Right atrium auricular region (tissue), 2 donors: ENCODE measurements around the gene RASGRF2. TPM values are rescaled to one million over a fixed set of nuclear protein-coding genes. Genes with fewer than 3 reads are reported as not detected.

ENCODE experiments used
- DNase-seq: peaks from one replicate; pipeline ENCODE4 v3.0.0-alpha.2; 2019; ENCODE audit warnings: low spot score
- H3K27ac ChIP-seq, 2 donors: fragments of 200-600 bp; sonication (generic); 1 replicate in 1 of 2; 2 replicates in 1 of 2; pipeline ENCODE4 v1.5.1; 2016 to 2019
- H3K27me3 ChIP-seq, 2 donors: fragments of 200-600 bp; sonication (generic); one replicate each; pipeline versions ENCODE4 v1.5.1 to v1.6.0; 2017 to 2019
- H3K36me3 ChIP-seq: fragments of 200-600 bp; sonication (generic); one replicate; pipeline ENCODE4 v1.5.1; 2016
- H3K4me1 ChIP-seq, 2 donors: fragments of 200-600 bp; sonication (generic); one replicate each; pipeline versions ENCODE4 v1.5.1 to v1.6.0; 2017 to 2019
- H3K4me3 ChIP-seq, 2 donors: fragments of 200-600 bp; sonication (generic); 1 replicate in 1 of 2; 2 replicates in 1 of 2; pipeline ENCODE4 v1.5.1; 2017 to 2019; ENCODE audit warnings: mild to moderate bottlenecking in 1 of 2, moderate library complexity in 1 of 2
- H3K9me3 ChIP-seq, 2 donors: fragments of 200-600 bp; sonication (generic); one replicate each; pipeline ENCODE4 v1.5.1; 2019
- CTCF ChIP-seq, 2 donors: fragments of 200-600 bp; sonication (generic); IDR thresholded peaks; one replicate each; pipeline ENCODE4 v1.5.1; 2019; ENCODE audit warnings: antibody characterized with exemption in 2 of 2
- total RNA-seq, 2 donors: library from RNA; depleted of rRNA; stranded (reverse); fragments of >200 nt; gene quantifications; one replicate each; pipeline ENCODE4 v1.1.0, GENCODE V29; 2016

RASGRF2 gene
- total RNA-seq, 2 donors from 2014 or later, result 3.5 to 6.3 TPM

GRCh38 chr5:80955082-80955590, 5.0 kb upstream of the RASGRF2 start:
- H3K4me3 ChIP-seq, result no peak overlapping the region
- no peaks in the 10 kb centered on the region for H3K4me1 ChIP-seq
- H3K27me3 ChIP-seq, result peaks cover 0 to 4% of the 10 kb centered on the region in 2 donors
- no peaks in the 10 kb centered on the region for H3K36me3 ChIP-seq
- no peak for DNase-seq
- H3K9me3 ChIP-seq, result no peaks in the 10 kb centered on the region
- TF ChIP-seq CTCF (IDR thresholded peaks at IDR 0.05), result no peak
- no peak overlapping the region for H3K27ac ChIP-seq

GRCh38 chr5:80956272-80956671, 3.9 kb upstream of the RASGRF2 start:
- Histone ChIP-seq H3K4me1 (peaks cover 0 to 5% of the 10 kb centered on the region in 2 donors), H3K27ac (no peak overlapping the region), H3K36me3 (no peaks in the 10 kb centered on the region), H3K27me3 (peaks cover 0 to 4% of the 10 kb centered on the region in 2 donors), H3K9me3 (no peaks in the 10 kb centered on the region), H3K4me3 (peak overlapping the region in 1 of 2 donors; percentile 27)
- TF ChIP-seq CTCF (IDR thresholded peaks at IDR 0.05), result no peak
- no peak for DNase-seq

- no peak for TF ChIP-seq CTCF (IDR thresholded peaks at IDR 0.05)
- Histone ChIP-seq H3K27ac (no peak overlapping the region), H3K4me3 (no peak overlapping the region), H3K4me1 (peaks cover 0 to 5% of the 10 kb centered on the region in 2 donors), H3K9me3 (no peaks in the 10 kb centered on the region), H3K36me3 (no peaks in the 10 kb centered on the region), H3K27me3 (peaks cover 0 to 4% of the 10 kb centered on the region in 2 donors)
- DNase-seq, result no peak
Observed at GRCh38 chr5:80957031-80957761, 3.0 kb upstream of the RASGRF2 start.

GRCh38 chr5:80958616-80959015, 1.5 kb upstream of the RASGRF2 start:
- peaks cover 0 to 4% of the 10 kb centered on the region in 2 donors for H3K27me3 ChIP-seq
- no peak overlapping the region for H3K27ac ChIP-seq
- H3K36me3 ChIP-seq, result no peaks in the 10 kb centered on the region
- TF ChIP-seq CTCF (IDR thresholded peaks at IDR 0.05), result no peak
- H3K9me3 ChIP-seq, result no peaks in the 10 kb centered on the region
- no peak for DNase-seq
- peaks cover 0 to 5% of the 10 kb centered on the region in 2 donors for H3K4me1 ChIP-seq
- H3K4me3 ChIP-seq, result no peak overlapping the region

GRCh38 chr5:80959138-80959537, 1.0 kb upstream of the RASGRF2 start:
- no peak for DNase-seq
- TF ChIP-seq CTCF (IDR thresholded peaks at IDR 0.05), result no peak
- Histone ChIP-seq H3K27me3 (peaks cover 0 to 4% of the 10 kb centered on the region in 2 donors), H3K4me3 (no peak overlapping the region), H3K27ac (no peak overlapping the region), H3K9me3 (no peaks in the 10 kb centered on the region), H3K36me3 (no peaks in the 10 kb centered on the region), H3K4me1 (peaks cover 0 to 5% of the 10 kb centered on the region in 2 donors)
